Endodermal cell (in vitro differentiated cells): ENCODE results near the gene SOCS1. TPM values are rescaled to one million over a fixed set of nuclear protein-coding genes. Genes with fewer than 3 reads are reported as not detected.

Experiments
- DNase-seq: peaks from one replicate; pipeline ENCODE4 v3.0.0-alpha.2; 2017
- H3K27ac ChIP-seq: 2 replicates; pipeline ENCODE4 v1.5.1; 2013; ENCODE audit warnings: mild to moderate bottlenecking, low read depth, low read length, moderate library complexity
- H3K27me3 ChIP-seq: 2 replicates; pipeline ENCODE4 v1.6.1; 2013; ENCODE audit warnings: mild to moderate bottlenecking, low read length, moderate library complexity; ENCODE audit not compliant: insufficient read depth, control insufficient read depth, poor library complexity, severe bottlenecking
- H3K36me3 ChIP-seq: 2 replicates; pipeline ENCODE4 v1.7.0; 2013; ENCODE audit warnings: mild to moderate bottlenecking, low read length, moderate library complexity; ENCODE audit not compliant: control insufficient read depth, insufficient read depth
- H3K4me1 ChIP-seq: one replicate; pipeline ENCODE4 v1.7.0; 2013; ENCODE audit warnings: low read length; ENCODE audit not compliant: control insufficient read depth, insufficient read depth
- H3K4me3 ChIP-seq: 2 replicates; pipeline ENCODE4 v1.5.1; 2013; ENCODE audit warnings: mild to moderate bottlenecking, low read length, moderate library complexity
- H3K9ac ChIP-seq: 2 replicates; pipeline ENCODE4 v1.6.1; 2013; ENCODE audit warnings: mild to moderate bottlenecking, low read length, moderate library complexity; ENCODE audit not compliant: poor library complexity, severe bottlenecking; ENCODE audit errors: extremely low read depth
- H3K9me3 ChIP-seq: 2 replicates; pipeline ENCODE4 v1.6.1; 2013; ENCODE audit warnings: mild to moderate bottlenecking, low read length, moderate library complexity; ENCODE audit not compliant: control insufficient read depth
- H3K27ac Mint-ChIP-seq: 2 replicates; pipeline ENCODE4 v1.8.0; 2020; ENCODE audit warnings: mixed read lengths
- H3K27me3 Mint-ChIP-seq: 2 replicates; pipeline ENCODE4 v1.8.0; 2021; ENCODE audit warnings: mild to moderate bottlenecking, mixed read lengths; ENCODE audit not compliant: insufficient read depth
- H3K36me3 Mint-ChIP-seq: 2 replicates; pipeline ENCODE4 v1.8.0; 2020; ENCODE audit warnings: low read depth, mixed read lengths
- H3K4me1 Mint-ChIP-seq: 2 replicates; pipeline ENCODE4 v1.8.0; 2020; ENCODE audit warnings: mixed read lengths
- H3K4me3 Mint-ChIP-seq: 2 replicates; pipeline ENCODE4 v1.8.0; 2020; ENCODE audit warnings: mild to moderate bottlenecking, moderate library complexity, mixed read lengths
- H3K9me3 Mint-ChIP-seq: 2 replicates; pipeline ENCODE4 v1.8.0; 2020; ENCODE audit warnings: mild to moderate bottlenecking, mixed read lengths
- CTCF ChIP-seq: fragments of 200-600 bp; sonication (generic); conservative IDR thresholded peaks from 2 replicates; pipeline ENCODE4 v1.5.0; 2021; ENCODE audit warnings: antibody characterized with exemption, mild to moderate bottlenecking
- WGBS, 2 experiments: methylation state at CpG; one replicate each; pipeline versions ENCODE4 v1.1.5 to v1.1.7; 2013; ENCODE audit warnings: missing lambda C conversion rate in 2 of 2, mixed read lengths in 1 of 2; ENCODE audit not compliant: insufficient coverage in 1 of 2, insufficient read length in 1 of 2; 5-methylcytosine and 5-hydroxymethylcytosine counted together
- total RNA-seq, 2 donors: library from RNA; stranded (reverse); fragmentation: NEBNext Ultra II Directional in 1 of 2; extraction: Animal tissue kit (Norgen Biotek cat#: 25700) in 1 of 2; gene quantifications; 2 replicates in 1 of 2; 3 replicates in 1 of 2; pipeline ENCODE4 v1.2.1, GENCODE V29; 2021

Gene SOCS1
- total RNA-seq, 2 donors from 2014 or later: 5.6 to 7.2 TPM

- no peaks in the 10 kb centered on the region for H3K9me3 Mint-ChIP-seq
- Histone ChIP-seq H3K4me1 (no peaks in the 10 kb centered on the region), H3K9me3 (no peaks in the 10 kb centered on the region), H3K27ac (no peak overlapping the region), H3K4me3 (no peak overlapping the region), H3K36me3 (no peaks in the 10 kb centered on the region), H3K9ac (no peak overlapping the region), H3K27me3 (no peaks in the 10 kb centered on the region)
- no peak for DNase-seq
- WGBS, 2 experiments: 82 to 89% methylated on average over 15 to 18 of the region's 18 CpGs
- H3K27me3 Mint-ChIP-seq: peaks cover 2% of the 10 kb centered on the region
- no peaks in the 10 kb centered on the region for H3K36me3 Mint-ChIP-seq
- peaks cover 2% of the 10 kb centered on the region for H3K4me1 Mint-ChIP-seq
- no peak overlapping the region for H3K27ac Mint-ChIP-seq
- H3K4me3 Mint-ChIP-seq: no peak overlapping the region
- no peak for TF ChIP-seq CTCF
These were observed 30.1 kb downstream of the SOCS1 start for GRCh38 chr16:11225677-11226549.

- no peak overlapping the region for H3K27ac Mint-ChIP-seq
- H3K9me3 ChIP-seq: no peaks in the 10 kb centered on the region
These were observed 30.9 kb downstream of the SOCS1 start for GRCh38 chr16:11224894-11225676.

More at GRCh38 chr16:11224894-11225676, 30.9 kb downstream of the SOCS1 start:
- H3K27me3 ChIP-seq: no peaks in the 10 kb centered on the region
- no peak overlapping the region for H3K27ac ChIP-seq
- no peak overlapping the region for H3K4me3 ChIP-seq
- no peak overlapping the region for H3K9ac ChIP-seq
- H3K36me3 Mint-ChIP-seq: no peaks in the 10 kb centered on the region
- no peak overlapping the region for H3K4me3 Mint-ChIP-seq
- no peaks in the 10 kb centered on the region for H3K36me3 ChIP-seq
- no peaks in the 10 kb centered on the region for H3K9me3 Mint-ChIP-seq
- TF ChIP-seq CTCF: no peak
- DNase-seq: no peak
- WGBS, 2 experiments: 86 to 93% methylated on average over 18 to 21 of the region's 21 CpGs
- H3K4me1 ChIP-seq: no peaks in the 10 kb centered on the region
- H3K27me3 Mint-ChIP-seq: peaks cover 2% of the 10 kb centered on the region
- peaks cover 2% of the 10 kb centered on the region for H3K4me1 Mint-ChIP-seq
